Aorta (tissue), 5 donors: ENCODE data around the gene TLE5. TPM values are rescaled to one million over a fixed set of nuclear protein-coding genes. Genes with fewer than 3 reads are reported as not detected.
A peak's percentile ranks its signal among the peaks of the same experiment; 100 is the strongest.

Source experiments
- ATAC-seq: fragments of 200-7000 bp; cut with Tn5 transposase; one replicate; pipeline ENCODE4 v1.9.1; 2022; ENCODE audit warnings: moderate library complexity; ENCODE audit not compliant: low FRiP score
- DNase-seq, 2 donors: peaks; one replicate each; pipeline ENCODE4 v3.0.0-alpha.2; 2020
- H3K27ac ChIP-seq, 2 donors: one replicate each; pipeline ENCODE4 v1.5.1; 2013; ENCODE audit warnings: low read length in 2 of 2, mild to moderate bottlenecking in 2 of 2, moderate library complexity in 2 of 2, control low read depth in 1 of 2, inconsistent platforms in 1 of 2, low read depth in 1 of 2
- H3K27me3 ChIP-seq, 2 donors: one replicate each; pipeline ENCODE4 v1.6.1; 2013; ENCODE audit warnings: control low read depth in 1 of 2, low read length in 1 of 2, mild to moderate bottlenecking in 1 of 2, moderate library complexity in 1 of 2; ENCODE audit not compliant: insufficient read depth in 2 of 2, control insufficient read depth in 1 of 2
- H3K36me3 ChIP-seq, 2 donors: one replicate each; pipeline ENCODE4 v1.6.1; 2013; ENCODE audit warnings: control low read depth in 1 of 2, low read length in 1 of 2, mild to moderate bottlenecking in 1 of 2; ENCODE audit not compliant: insufficient read depth in 2 of 2, control insufficient read depth in 1 of 2
- H3K4me1 ChIP-seq, 2 donors: one replicate each; pipeline ENCODE4 v1.6.1; 2013; ENCODE audit warnings: low read length in 2 of 2, control low read depth in 1 of 2, mild to moderate bottlenecking in 1 of 2, moderate library complexity in 1 of 2; ENCODE audit not compliant: insufficient read depth in 2 of 2, control insufficient read depth in 1 of 2
- H3K4me3 ChIP-seq, 2 donors: one replicate each; pipeline ENCODE4 v1.5.1; 2013; ENCODE audit warnings: low read length in 2 of 2, control low read depth in 1 of 2, mild to moderate bottlenecking in 1 of 2
- H3K9me3 ChIP-seq: one replicate; pipeline ENCODE4 v1.6.1; 2013; ENCODE audit warnings: mild to moderate bottlenecking, low read length; ENCODE audit not compliant: control insufficient read depth
- WGBS, 2 donors: extraction: QIAGEN DNeasy Blood & Tissue Kit; methylation state at CpG; one replicate each; pipeline ENCODE4 v1.1.7; 2013; 5-methylcytosine and 5-hydroxymethylcytosine counted together
- intact Hi-C, 2 donors: fragments of 100-400 bp; cut with DNase I; formaldehyde crosslinking; loops; one replicate each; pipeline versions ENCODE4 v1.14.2 to v1.15.0; 2022
- polyA plus RNA-seq, 2 donors: library from polyadenylated mRNA; stranded (reverse); fragments of 200-250 nt; gene quantifications; one replicate each; pipeline ENCODE4 v1.2.3, GENCODE V29; 2013
- total RNA-seq, 2 donors: library from RNA; stranded (reverse); fragmentation: NEBNext Ultra II Directional; extraction: Animal tissue kit (Norgen Biotek cat#: 25700); gene quantifications; one replicate each; pipeline ENCODE4 v1.2.1, GENCODE V29; 2021
- donor health status: healthy with polysubstance abuse.
- donor health status: Bipolar disorder and iron deficiency.
- donor health status: DM: no; HTN: no; CAD: no.
- donor health status: DM: no; HTN: no; CAD: no.
- donor health status: DM: yes; HTN: yes; CAD: no.

The TLE5 gene
- total and polyA plus RNA-seq, 4 donors: 305 to 642 (median 486) TPM

DNA sequence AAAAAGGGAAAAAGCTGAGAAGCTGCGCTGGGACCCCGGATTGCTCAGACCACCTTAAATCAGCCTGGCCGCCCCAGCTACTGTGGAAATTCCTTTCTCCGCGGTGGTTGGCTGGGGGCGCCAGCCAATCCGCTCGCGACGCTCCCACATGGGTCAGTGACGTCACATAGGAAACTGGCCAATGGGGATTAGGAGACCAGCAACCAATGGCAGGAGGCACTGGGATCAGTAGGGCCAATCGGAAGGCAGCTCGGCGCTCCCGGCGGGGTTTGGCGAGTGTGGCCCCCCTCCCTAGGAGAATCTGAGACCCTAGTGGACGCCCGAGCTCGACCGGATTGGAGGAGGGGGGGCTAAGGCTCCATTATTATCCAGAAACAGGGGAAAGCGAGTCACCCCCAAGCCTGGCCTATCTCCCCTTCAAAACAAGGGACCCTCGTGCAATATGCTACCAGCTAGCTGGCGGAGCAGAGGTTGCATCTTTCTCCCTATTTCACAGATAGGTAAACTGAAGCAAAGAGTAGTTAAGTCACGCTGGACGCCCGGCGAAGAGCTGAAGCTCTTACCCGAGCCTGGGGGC, 26.7 kb downstream of the TLE5 start:
- ATAC-seq (peak; percentile 97), DNase-seq (peak; percentile 97 to 99)
- Histone ChIP-seq H3K4me3 (peak overlapping the region; percentile 33 to 49), H3K4me1 (no peaks in the 10 kb centered on the region), H3K9me3 (no peaks in the 10 kb centered on the region), H3K27ac (peak overlapping the region in 1 of 2 donors; percentile 93), H3K36me3 (no peaks in the 10 kb centered on the region), H3K27me3 (no peaks in the 10 kb centered on the region)
- intact Hi-C loops: loop anchor here (2.0 to 5.0 kb wide), 2 partner anchors 53 to 59 kb away; partner anchors contain the start of gene TLE6 (in 1 of the 2)
- WGBS, 2 donors: 0% methylated on average over 26 to 29 of the region's 29 CpGs

DNA sequence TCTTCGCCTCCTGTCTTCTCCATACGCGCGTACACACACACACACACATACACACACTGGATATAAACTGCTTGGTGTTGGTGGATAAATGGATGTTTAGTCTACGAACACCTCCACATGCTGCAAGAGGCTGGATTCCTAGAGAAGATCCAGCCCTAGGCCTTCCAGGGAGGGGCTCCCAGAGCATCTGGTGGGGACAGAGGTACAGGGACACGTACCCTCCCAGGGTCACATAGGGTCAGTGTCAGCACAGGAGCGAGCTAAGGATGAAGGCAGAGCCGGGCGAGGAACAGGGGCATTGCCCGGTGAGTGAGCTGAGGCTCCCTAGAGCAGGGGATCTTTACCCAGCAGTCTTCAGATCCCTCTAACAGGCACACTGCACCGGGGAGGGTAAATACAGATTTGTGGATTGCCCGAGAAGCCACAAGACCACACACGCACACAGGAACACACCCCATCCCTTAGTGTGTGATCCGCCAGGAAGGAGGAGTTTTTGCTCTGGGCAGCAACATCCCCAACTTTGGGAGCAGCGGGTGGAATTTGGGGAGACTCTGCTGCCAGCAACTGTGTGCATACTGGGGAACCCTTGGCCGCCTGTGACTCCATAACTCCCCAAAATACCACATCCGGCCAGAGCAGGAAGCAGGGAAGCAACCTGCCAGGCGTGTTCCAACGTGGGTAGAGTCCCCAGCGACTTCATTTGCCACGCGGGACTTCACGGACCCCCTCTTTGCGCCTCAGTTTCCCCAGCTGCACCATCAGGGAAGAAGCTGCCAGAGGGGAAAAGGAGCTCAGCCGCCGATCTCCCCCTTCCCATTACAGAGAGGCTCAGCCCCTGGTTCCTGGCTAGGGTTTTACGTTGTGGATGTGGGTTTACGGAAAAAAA, 27.4 kb downstream of the TLE5 start:
- ATAC-seq: peak; percentile 5
- DNase-seq: no peak
- WGBS, 2 donors: 16 to 17% methylated on average over 28 of the region's 28 CpGs

DNA sequence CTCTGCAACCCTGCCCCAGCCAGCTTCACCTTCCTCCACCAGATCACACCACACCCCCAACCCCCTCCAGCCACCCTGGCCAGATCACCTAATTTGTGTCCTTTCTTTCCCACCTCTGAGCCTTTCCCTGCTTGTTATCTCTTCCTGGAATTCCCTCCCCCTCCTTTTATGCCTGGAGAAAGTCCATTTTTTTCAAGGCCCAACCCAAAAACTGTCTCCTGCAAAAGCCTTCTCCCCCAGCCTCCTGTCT, 28.0 kb downstream of the TLE5 start:
- no peak overlapping the region for H3K4me3 ChIP-seq
- intact Hi-C loops: loop anchor here in 1 of 2 donors (2.0 kb wide), 1 partner anchor 58 kb away; the partner anchor contains the start of gene TLE6
- no peak overlapping the region for H3K27ac ChIP-seq
- H3K9me3 ChIP-seq: no peaks in the 10 kb centered on the region
- no peaks in the 10 kb centered on the region for H3K36me3 ChIP-seq
- DNase-seq (no peak), ATAC-seq (no peak)
- H3K27me3 ChIP-seq: no peaks in the 10 kb centered on the region
- no peaks in the 10 kb centered on the region for H3K4me1 ChIP-seq

More for the DNA sequence above, 27.4 kb downstream of the TLE5 start:
- H3K4me1 ChIP-seq: no peaks in the 10 kb centered on the region
- no peaks in the 10 kb centered on the region for H3K36me3 ChIP-seq
- no peaks in the 10 kb centered on the region for H3K27me3 ChIP-seq
- H3K27ac ChIP-seq: no peak overlapping the region
- intact Hi-C loops: loop anchor here (2.0 to 5.0 kb wide), 2 partner anchors 53 to 58 kb away; partner anchors contain the start of gene TLE6 (in 1 of the 2)
- no peaks in the 10 kb centered on the region for H3K9me3 ChIP-seq
- peak overlapping the region; percentile 8 to 33 for H3K4me3 ChIP-seq

DNA sequence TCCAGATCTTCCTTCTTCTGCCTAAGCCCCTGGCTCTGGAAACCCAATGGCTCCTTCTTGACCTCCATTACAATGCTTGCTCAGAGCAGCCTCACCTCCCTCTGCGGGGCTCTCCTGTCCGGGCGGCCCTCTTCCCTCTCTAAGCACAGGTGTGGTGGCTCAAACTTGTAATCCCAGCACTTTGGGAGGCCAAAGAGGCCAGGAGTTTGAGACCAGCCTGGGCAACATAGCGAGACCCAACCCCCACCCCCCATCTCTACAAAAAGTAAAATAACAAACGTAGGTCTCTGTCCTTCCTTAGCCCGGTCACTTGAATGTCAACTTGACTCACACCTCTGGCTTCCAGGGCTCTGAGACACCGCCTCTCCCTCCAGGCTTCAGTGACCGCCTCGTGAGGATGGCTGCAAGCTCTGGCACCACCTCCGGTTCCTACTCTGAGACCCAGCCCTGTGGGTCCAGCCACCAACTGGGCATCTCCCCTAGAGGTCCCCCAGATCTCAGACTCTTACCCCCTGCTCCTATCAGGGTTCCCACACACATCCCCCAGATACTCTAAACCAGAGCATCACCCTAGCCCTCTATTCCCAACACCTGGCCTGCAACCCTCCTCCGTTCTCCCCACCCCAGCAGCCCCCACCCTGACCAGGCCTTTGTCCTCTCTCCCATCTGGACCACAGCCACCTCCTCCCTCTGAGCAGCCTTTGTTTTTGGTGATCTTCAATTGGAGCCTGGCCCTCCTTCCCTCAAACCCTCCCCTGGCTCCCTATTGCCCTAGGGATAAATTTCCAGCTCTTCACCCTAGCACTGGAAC, 28.5 kb downstream of the TLE5 start:
- H3K27ac ChIP-seq: no peak overlapping the region
- 88 to 90% methylated on average over 11 of the region's 11 CpGs for WGBS, 2 donors
- no peaks in the 10 kb centered on the region for H3K36me3 ChIP-seq
- DNase-seq (no peak), ATAC-seq (no peak)
- H3K27me3 ChIP-seq: no peaks in the 10 kb centered on the region
- no peaks in the 10 kb centered on the region for H3K9me3 ChIP-seq
- no peak overlapping the region for H3K4me3 ChIP-seq
- intact Hi-C loops: loop anchor here in 1 of 2 donors (2.0 kb wide), 1 partner anchor 57 kb away; the partner anchor contains the start of gene TLE6
- H3K4me1 ChIP-seq: no peaks in the 10 kb centered on the region

DNA sequence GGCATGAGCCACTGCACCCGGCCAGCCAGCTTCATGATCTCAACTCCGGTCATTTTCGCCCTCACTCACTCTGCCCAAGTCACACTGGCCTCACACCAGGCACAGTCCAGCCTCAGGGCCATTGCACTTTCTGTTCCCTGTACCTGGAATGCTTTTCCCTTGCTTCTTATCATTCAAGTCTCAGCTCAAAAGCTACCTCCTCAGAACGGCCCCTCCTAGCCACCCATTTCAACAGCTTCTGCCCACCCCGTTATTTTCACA, 30.8 kb downstream of the TLE5 start:
- 73 to 80% methylated on average over 5 of the region's 5 CpGs for WGBS, 2 donors
- Histone ChIP-seq H3K36me3 (no peaks in the 10 kb centered on the region), H3K9me3 (no peaks in the 10 kb centered on the region), H3K27me3 (no peaks in the 10 kb centered on the region), H3K4me3 (no peak overlapping the region), H3K27ac (no peak overlapping the region), H3K4me1 (no peaks in the 10 kb centered on the region)
- no peak for DNase-seq
- ATAC-seq: no peak
- intact Hi-C loops: no loop called here

DNA sequence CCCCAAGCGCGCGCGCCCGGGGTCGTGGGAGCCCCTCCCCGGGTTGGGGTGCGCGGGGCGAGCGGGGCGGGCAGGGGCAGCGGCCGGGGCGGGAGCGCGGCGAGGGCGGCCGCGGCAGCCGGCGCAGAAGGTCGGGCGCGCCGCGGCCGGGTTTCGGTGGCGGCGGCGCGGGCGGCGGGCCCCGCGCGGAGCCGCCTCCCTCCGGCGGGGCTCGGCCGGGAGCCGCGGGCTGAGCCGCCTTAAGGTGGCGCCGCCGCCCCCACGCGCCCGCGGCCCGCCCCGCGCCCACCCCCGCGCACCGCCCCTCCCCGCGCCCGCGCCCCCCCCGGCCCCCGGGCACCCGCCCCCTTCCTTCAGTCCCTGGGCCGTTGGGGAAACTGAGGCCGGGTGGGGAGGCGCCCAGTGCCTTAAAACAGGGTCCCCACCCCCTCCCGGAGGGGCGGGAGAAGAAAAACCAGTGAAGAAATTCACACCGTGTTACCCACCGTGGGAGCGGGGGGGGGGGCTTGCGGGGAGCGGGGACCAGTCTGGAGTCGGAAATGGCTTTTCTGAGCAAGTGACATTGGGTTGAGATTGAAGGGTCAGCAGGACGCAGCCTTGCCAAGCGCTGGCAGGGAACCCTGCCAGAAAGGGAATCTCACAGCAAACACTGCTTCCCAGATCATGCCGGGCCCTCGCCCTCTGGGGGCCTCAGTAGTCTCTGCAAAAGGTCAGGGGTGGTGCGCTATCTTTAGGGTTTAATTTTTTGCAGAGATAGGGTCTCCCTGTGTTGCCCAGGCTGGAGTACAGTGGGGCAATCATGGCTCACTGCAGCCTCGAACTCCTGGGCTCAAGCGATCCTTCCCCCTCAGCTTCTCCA, 33.0 kb downstream of the TLE5 start, which contains the start of gene TLE2:
Gene TLE2, minus strand, starts transcription at position 216 of the 859 bp plus-strand sequence. CDS start 376 bp downstream, outside the sequence.
- intact Hi-C loops: no loop called here
- Histone ChIP-seq H3K36me3 (no peaks in the 10 kb centered on the region), H3K4me3 (peak within 1 kb of the TSS; percentile 43 to 82), H3K27ac (no peak within 1 kb of the TSS), H3K4me1 (no peaks in the 10 kb centered on the region), H3K27me3 (no peaks in the 10 kb centered on the region), H3K9me3 (no peaks in the 10 kb centered on the region)
- 3 to 5% methylated on average over 37 to 85 of the region's 85 CpGs for WGBS, 2 donors
- DNase-seq: no peak
- no peak for ATAC-seq

DNA sequence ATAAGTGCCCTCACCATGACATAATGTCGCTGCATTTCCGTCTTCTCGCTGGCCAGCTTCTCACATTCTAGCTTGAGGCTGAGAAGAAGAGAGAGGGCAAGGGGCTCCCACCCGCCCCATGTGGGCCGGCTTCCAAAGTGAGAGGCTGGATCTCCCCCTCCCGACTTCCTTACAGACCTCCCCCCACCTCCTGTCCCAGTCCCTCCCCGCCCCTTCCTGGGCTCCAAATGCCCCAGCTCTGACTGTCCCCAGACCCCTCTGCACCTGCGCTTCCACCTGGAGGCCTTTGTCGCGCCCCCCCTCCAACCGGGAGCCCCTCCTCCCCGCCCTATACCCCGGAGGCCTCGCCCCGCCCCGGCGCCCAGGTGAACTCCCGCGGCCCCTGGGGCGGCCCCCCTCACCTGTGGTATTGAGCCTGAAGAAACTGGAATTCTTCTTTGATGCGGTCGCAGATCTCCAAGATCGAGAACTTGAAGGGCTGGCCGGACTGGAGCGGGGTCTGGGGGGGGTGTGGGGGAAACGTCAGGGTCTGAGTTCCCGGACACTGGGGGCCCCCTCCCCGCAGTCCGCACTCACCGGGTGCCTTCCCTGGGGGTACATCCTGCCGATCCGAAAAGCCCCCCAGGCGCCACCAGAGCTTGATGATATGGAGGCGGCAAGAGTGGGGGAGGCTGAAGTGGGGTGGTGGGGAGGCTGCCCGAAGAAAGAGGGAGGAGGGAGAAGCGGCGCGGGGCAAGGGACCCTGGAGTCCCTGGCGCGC, 33.8 kb downstream of the TLE5 start:
- Histone ChIP-seq H3K27ac (no peak overlapping the region), H3K4me1 (no peaks in the 10 kb centered on the region), H3K27me3 (no peaks in the 10 kb centered on the region), H3K9me3 (no peaks in the 10 kb centered on the region), H3K36me3 (no peaks in the 10 kb centered on the region), H3K4me3 (peak overlapping the region; percentile 43 to 82)
- 4 to 6% methylated on average over 34 to 40 of the region's 40 CpGs for WGBS, 2 donors
- ATAC-seq (no peak), DNase-seq (no peak)
- intact Hi-C loops: no loop called here

DNA sequence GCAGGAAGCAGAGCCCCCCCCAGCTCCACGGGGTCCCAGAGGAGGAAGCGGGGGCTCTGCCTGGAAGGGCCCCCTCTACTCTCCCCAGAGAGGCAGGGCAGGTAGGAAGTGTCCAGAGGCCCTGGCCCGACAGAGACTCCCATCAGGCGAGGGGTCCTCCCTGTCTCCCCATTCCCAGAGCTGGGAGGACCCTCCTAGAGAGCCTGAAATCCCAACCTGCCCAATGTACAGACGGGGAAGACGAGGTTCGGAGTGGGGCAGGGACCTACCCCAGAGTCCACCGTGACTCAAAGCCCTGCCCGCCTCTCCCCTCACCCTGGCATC, 34.4 kb downstream of the TLE5 start:
- ATAC-seq (no peak), DNase-seq (no peak)
- no peak overlapping the region for H3K27ac ChIP-seq
- 69 to 71% methylated on average over 9 of the region's 9 CpGs for WGBS, 2 donors
- no peaks in the 10 kb centered on the region for H3K36me3 ChIP-seq
- H3K9me3 ChIP-seq: no peaks in the 10 kb centered on the region
- intact Hi-C loops: no loop called here
- no peaks in the 10 kb centered on the region for H3K27me3 ChIP-seq
- H3K4me3 ChIP-seq: no peak overlapping the region
- H3K4me1 ChIP-seq: no peaks in the 10 kb centered on the region
